GM15510 (cell line): ENCODE data around the gene CENPK.

Experiments
- POLR2A ChIP-seq: IDR thresholded peaks from 3 replicates; pipeline ENCODE4 v1.6.1; 2011; ENCODE audit warnings: borderline replicate concordance; ENCODE audit not compliant: insufficient read length; ENCODE audit errors: extremely low read depth

CENPK gene

DNA sequence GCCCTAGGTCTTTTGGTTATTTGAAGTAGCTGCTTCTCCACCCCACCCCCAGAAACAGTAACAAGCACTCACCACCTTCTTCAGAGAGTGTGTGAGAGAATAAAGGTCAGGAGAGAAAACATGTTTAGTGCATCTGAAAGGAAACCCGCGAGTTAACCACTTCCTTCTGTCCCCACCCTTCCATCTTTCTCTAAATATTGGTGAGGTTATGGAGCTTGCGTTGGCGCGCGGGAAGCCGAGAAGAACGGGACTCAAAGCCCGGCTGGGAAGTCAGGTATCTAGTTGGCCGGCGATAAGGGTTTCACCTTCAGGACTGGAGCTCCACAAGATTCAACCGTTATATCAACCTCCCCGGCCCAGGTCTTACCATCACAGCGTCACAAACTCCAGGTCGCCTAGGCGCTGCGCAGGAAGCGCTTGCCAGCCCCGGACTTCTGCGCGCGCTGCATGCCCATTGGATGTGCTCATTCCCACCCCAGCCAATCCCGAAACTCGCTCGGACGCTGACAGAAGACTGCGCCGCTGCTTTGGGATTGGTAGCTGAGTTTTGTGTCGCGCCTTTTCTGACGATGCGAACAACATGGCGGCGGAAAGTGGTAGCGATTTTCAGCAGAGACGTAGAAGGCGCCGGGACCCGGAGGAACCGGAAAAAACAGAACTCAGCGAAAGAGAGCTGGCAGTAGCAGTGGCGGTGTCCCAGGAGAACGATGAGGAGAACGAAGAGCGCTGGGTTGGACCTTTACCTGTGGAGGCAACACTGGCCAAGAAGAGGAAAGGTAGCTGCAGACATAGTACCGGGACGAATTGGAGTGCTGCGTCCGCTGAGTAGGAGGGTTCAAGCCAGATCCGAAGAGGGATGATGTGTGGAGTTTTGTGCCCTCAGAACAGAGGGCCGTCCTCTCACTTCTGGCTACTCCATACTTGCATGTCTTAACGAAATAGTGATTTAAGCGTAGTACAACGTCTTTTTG lies at the start of gene CENPK, which contains the start of gene PPWD1:
Gene CENPK (minus strand): TSS at position 438 of the 971 bp plus-strand sequence. CDS start 8,261 bp downstream, outside the sequence.
Gene PPWD1 (plus strand): TSS at position 566 of the 971 bp plus-strand sequence. CDS start 15 bp downstream, at position 581.
- TF ChIP-seq POLR2A, result peak; percentile 88

DNA sequence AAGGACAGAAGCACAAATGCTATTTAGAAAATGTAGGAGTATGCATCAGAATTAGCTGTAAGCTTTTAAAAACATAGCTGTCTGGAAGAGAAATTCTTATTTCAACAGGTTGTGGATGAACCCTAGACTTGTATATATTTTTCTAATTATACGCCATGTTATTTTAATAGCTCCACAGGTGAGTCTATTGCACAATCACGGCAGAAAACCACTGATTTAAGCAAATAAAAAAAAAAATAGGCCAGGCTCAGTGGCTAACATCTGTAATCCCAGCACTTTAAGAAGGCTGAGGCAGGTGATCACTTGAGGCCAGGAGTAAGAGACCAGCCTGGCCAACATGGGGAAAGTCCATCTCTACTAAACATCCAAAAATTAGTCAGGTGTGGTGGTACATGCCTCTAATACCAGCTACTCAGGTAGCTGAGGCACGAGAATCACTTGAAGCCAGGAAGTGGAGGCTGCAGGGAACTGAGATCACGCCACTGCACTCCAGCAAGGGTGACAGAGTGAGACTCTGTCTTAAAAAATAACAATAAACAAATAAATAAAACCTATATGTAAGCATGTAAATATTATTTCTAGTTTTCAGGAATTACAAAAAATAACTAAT lies 49.4 kb upstream of the CENPK start:
- TF ChIP-seq POLR2A, result no peak

GRCh38 chr5:65611524-65611923 lies 48.6 kb upstream of the CENPK start:
- no peak for TF ChIP-seq POLR2A

DNA sequence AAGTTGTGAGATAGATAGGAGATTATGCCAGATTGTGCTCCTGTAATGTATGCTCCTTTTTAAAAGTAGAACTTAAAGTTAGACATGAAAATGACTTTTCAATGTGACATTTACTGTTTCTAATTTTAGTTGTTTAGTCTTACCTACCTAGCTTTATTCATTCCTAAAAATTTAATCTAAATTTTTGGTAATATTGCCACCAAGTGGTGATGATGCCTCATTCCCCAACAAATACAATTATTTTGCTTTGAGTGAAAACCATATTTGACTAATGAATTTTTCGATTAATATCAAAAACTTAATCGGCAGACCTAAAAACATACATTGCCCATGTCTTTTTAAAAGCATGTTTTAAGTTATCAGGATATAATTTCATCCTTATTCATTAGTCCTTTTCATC lies 25.7 kb upstream of the CENPK start:
- no peak for TF ChIP-seq POLR2A

DNA sequence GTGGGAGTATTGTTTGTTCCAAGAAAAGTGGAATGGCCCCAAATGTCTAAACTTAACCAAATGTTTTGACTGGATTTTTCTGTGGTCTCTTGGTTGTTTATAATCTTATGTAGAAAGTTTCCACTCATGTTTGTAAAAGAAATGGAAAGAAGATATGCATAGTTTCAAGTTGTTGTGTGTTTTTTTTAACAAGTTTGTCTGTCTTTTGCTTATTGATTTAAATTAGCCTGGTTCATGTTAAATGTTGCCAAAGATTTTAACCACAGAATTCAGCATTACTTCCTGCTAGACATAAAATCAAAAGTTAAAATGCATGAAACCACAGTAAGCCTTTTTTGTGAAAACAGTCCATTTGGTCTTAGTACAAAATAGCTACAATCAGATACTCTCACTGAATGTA lies 14.2 kb upstream of the CENPK start:
- TF ChIP-seq POLR2A, result no peak

- TF ChIP-seq POLR2A, result no peak
Observed at GRCh38 chr5:65570598-65571226, 7.7 kb upstream of the CENPK start.

DNA sequence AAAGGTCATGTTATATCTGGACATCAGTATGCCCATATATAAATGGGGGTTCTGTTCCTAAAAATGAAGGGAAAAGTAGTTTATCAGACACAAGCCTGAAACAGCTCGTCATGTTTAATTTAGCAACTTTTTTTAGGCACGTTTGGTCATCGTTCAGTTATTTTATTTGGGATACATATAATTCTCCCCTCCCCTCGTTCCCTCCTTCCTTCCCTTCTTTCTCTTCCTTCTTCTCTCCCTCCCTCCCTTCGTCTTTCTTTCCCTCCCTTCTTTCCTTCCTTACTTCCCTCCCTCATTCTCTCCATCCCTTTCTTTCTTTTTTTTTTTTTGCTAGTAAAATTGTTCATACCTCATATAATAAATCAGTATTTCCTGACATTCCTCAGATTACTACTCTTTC lies 3.5 kb upstream of the CENPK start:
- no peak for TF ChIP-seq POLR2A

DNA sequence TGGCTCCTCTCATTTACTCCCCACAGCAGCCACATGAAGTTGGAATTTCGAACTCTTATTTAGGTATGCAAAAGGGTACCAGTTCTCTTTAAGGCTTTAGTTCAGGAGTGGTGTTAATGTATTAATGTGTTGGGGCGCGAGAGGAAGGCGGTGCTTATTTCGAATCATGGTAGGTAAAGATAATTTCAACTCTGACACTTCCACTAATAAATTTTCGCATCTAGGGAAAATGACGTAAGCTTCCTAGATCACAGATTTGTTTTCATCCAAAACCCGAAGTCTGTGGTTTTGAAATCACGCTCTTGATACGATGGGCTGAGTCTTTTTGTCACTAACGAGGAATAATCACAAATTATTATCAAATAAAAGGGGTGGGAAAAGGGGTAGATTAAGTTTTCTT lies 809 bp upstream of the CENPK start:
- TF ChIP-seq POLR2A, result no peak

DNA sequence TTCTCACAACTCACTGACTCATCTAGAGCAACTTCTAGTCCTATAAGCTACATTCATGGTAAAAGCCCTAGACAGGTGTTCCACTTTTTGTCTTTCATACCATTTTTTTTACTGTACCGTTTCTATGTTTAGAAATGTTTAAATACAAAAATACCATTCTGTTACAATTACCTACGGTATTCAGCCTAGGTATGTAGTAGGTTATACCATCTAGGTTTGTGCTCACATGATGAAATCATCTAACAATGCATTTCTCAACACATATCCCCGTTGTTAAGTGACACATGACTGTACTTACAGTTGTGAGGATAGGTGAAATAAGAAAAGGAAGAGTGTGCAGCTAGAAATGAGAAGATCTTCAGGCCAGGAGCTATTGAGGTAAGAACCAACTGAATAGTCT lies 6.2 kb downstream of the CENPK start:
- no peak for TF ChIP-seq POLR2A

- no peak for TF ChIP-seq POLR2A
Observed at GRCh38 chr5:65556181-65556580, 6.8 kb downstream of the CENPK start.

GRCh38 chr5:65555287-65555686 lies 7.7 kb downstream of the CENPK start:
- TF ChIP-seq POLR2A, result no peak

- TF ChIP-seq POLR2A, result no peak
Observed at GRCh38 chr5:65553941-65554340, 9.0 kb downstream of the CENPK start.

- no peak for TF ChIP-seq POLR2A
Observed at GRCh38 chr5:65548281-65548680, 14.7 kb downstream of the CENPK start.

- no peak for TF ChIP-seq POLR2A
Observed at GRCh38 chr5:65546141-65546540, 16.8 kb downstream of the CENPK start.

DNA sequence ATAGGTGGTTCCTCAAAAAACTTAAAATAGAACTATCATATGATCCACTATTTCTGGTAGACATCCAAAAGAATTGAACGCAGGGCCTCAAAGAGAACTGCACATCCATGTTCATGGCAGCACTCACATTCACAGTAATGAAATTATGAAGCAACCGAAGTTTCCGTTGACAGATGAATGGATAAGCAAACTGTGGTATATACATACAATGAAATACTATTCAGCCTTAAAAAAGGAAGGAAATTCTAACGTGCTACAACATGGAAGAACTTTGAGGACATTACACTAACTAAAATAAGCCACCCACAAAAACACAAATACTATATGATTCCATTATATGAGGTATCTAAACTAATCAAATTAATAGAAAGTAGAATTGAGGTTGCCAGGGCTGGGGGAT lies 18.5 kb downstream of the CENPK start:
- no peak for TF ChIP-seq POLR2A
